SK-N-SH (cell line): ENCODE data around the gene CHAF1A. TPM values are rescaled to one million over a fixed set of nuclear protein-coding genes. Genes with fewer than 3 reads are reported as not detected.

Experiments
- CTCF ChIA-PET: fragments of 300-600, 350-600 bp; formaldehyde crosslinking; extraction: SDS; loops from one replicate; lab custom pipeline; 2021; lab: Yijun Ruan, JAX
- POLR2A ChIA-PET: fragments of 350-600 bp; sonication (Branson Sonifier 250); formaldehyde crosslinking; extraction: SDS; loops from one replicate; lab custom pipeline; 2020; ENCODE audit warnings: antibody characterized with exemption, inconsistent platforms; lab: Yijun Ruan, JAX
- DNase-seq: peaks from one replicate; pipeline ENCODE4 v3.0.0; 2012
- H2AFZ ChIP-seq: fragments of 200-600 bp; sonication (generic); 2 replicates; pipeline ENCODE4 v1.8.1; 2016; ENCODE audit warnings: antibody characterized with exemption, mild to moderate bottlenecking, low read depth
- H3F3A ChIP-seq: fragments of 200-600 bp; sonication (generic); replicated peaks from 2 replicates; pipeline ENCODE3; 2016; ENCODE audit warnings: antibody characterized with exemption, mild to moderate bottlenecking; ENCODE audit not compliant: insufficient read depth
- H3K27ac ChIP-seq, 2 experiments: fragments of 200-500 bp in 1 of 2; fragments of 200-600 bp in 1 of 2; sonication (Bioruptor generic) in 1 of 2; sonication (generic), shearing (Covaris generic) in 1 of 2; 2 replicates each; pipeline versions ENCODE4 v1.5.1 to v1.6.1; 2014 to 2016; ENCODE audit warnings: low read depth in 2 of 2, inconsistent platforms in 1 of 2, low read length in 1 of 2, mild to moderate bottlenecking in 1 of 2, mixed read lengths in 1 of 2
- H3K27me3 ChIP-seq: fragments of 200-600 bp; sonication (generic), shearing (Covaris generic); 2 replicates; pipeline ENCODE4 v1.6.1; 2016; ENCODE audit warnings: mixed run types; ENCODE audit not compliant: insufficient read depth
- H3K36me3 ChIP-seq, 2 experiments: fragments of 200-500 bp in 1 of 2; fragments of 200-600 bp in 1 of 2; sonication (Bioruptor generic) in 1 of 2; sonication (generic) in 1 of 2; replicated peaks in 1 of 2; 2 replicates each; pipeline versions ENCODE3 to v1.5.1; 2014 to 2016; ENCODE audit warnings: low read length in 1 of 2, mild to moderate bottlenecking in 1 of 2; ENCODE audit not compliant: insufficient read depth in 2 of 2, control insufficient read depth in 1 of 2
- H3K4me1 ChIP-seq, 2 experiments: fragments of 200-500 bp in 1 of 2; fragments of 200-600 bp in 1 of 2; sonication (Bioruptor generic) in 1 of 2; sonication (generic), shearing (Covaris generic) in 1 of 2; 2 replicates each; pipeline versions ENCODE4 v1.5.1 to v1.6.1; 2014 to 2016; ENCODE audit warnings: low read depth in 1 of 2, low read length in 1 of 2, mixed run types in 1 of 2; ENCODE audit not compliant: insufficient read depth in 2 of 2, control insufficient read depth in 1 of 2
- H3K4me2 ChIP-seq: fragments of 200-600 bp; sonication (generic), shearing (Covaris generic); 2 replicates; pipeline ENCODE4 v1.6.1; 2017; ENCODE audit warnings: mixed run types
- H3K4me3 ChIP-seq, 2 experiments: fragments of 200-500 bp in 1 of 2; fragments of 200-600 bp in 1 of 2; sonication (Bioruptor generic) in 1 of 2; sonication (generic), shearing (Covaris generic) in 1 of 2; 2 replicates each; pipeline versions ENCODE4 v1.5.1 to v1.8.1; 2014 to 2016; ENCODE audit warnings: low read depth in 2 of 2, inconsistent platforms in 1 of 2, low read length in 1 of 2, mild to moderate bottlenecking in 1 of 2, mixed read lengths in 1 of 2, moderate library complexity in 1 of 2
- H3K79me2 ChIP-seq: fragments of 200-600 bp; sonication (generic); 2 replicates; pipeline ENCODE4 v1.8.1; 2017; ENCODE audit warnings: mild to moderate bottlenecking; ENCODE audit not compliant: insufficient read depth
- H3K9ac ChIP-seq: fragments of 200-600 bp; sonication (generic); 2 replicates; pipeline ENCODE4 v1.6.1; 2017; ENCODE audit warnings: mixed run types
- H3K9me2 ChIP-seq: fragments of 200-600 bp; sonication (generic); 2 replicates; pipeline ENCODE4 v1.6.1; 2017; ENCODE audit warnings: mixed run types
- H3K9me3 ChIP-seq: fragments of 200-600 bp; sonication (generic); 2 replicates; pipeline ENCODE4 v1.6.1; 2017; ENCODE audit warnings: mixed run types, mild to moderate bottlenecking, moderate library complexity
- H4K20me1 ChIP-seq: fragments of 200-600 bp; sonication (generic); 2 replicates; pipeline ENCODE4 v1.6.1; 2017; ENCODE audit warnings: mild to moderate bottlenecking, mixed run types; ENCODE audit not compliant: insufficient read depth
- CHD2 ChIP-seq: fragments of 150-350 bp; IDR thresholded peaks from 2 replicates; pipeline ENCODE4 v1.6.1; 2018; ENCODE audit warnings: low read length; ENCODE audit not compliant: partially characterized antibody
- ELF1 ChIP-seq: IDR thresholded peaks from 2 replicates; pipeline ENCODE4 v1.4.0; 2012
- EZH2phosphoT487 ChIP-seq: fragments of 200-600 bp; sonication (generic); IDR thresholded peaks from 2 replicates; pipeline ENCODE4 v1.6.1; 2017; ENCODE audit warnings: low read depth, mixed run types, mild to moderate bottlenecking, antibody characterized with exemption, moderate library complexity, borderline replicate concordance
- FOXJ3 ChIP-seq: sonication (generic); formaldehyde crosslinking; IDR thresholded peaks from 2 replicates; pipeline ENCODE4 v1.5.1; 2020; ENCODE audit warnings: mild to moderate bottlenecking, missing genetic modification reagents
- FOXM1 ChIP-seq: IDR thresholded peaks from 2 replicates; pipeline ENCODE4 v1.4.0; 2012; ENCODE audit warnings: low read depth, mild to moderate bottlenecking
- GABPA ChIP-seq: IDR thresholded peaks from 2 replicates; pipeline ENCODE4 v1.4.0; 2012; ENCODE audit warnings: low read depth, mild to moderate bottlenecking
- GATA2 ChIP-seq: sonication (generic); formaldehyde crosslinking; IDR thresholded peaks from 2 replicates; pipeline ENCODE4 v1.5.0; 2020; ENCODE audit warnings: mild to moderate bottlenecking, missing genetic modification reagents
- JUND ChIP-seq: IDR thresholded peaks from 2 replicates; pipeline ENCODE4 v1.4.0; 2012
- MXI1 ChIP-seq: IDR thresholded peaks from 2 replicates; pipeline ENCODE4 v1.6.1; 2012; ENCODE audit warnings: mild to moderate bottlenecking, low read depth, low read length, improper control_type of control experiment
- NFIC ChIP-seq: IDR thresholded peaks from 2 replicates; pipeline ENCODE4 v1.4.0; 2012; ENCODE audit warnings: borderline replicate concordance
- POLR2AphosphoS5 ChIP-seq: IDR thresholded peaks from 2 replicates; pipeline ENCODE4 v1.6.1; 2012; ENCODE audit warnings: low read depth, low read length
- RAD21 ChIP-seq: IDR thresholded peaks from 2 replicates; pipeline ENCODE4 v1.6.1; 2012; ENCODE audit warnings: mild to moderate bottlenecking, low read length
- RCOR1 ChIP-seq: fragments of 150-350 bp; IDR thresholded peaks from 2 replicates; pipeline ENCODE4 v1.6.1; 2017; ENCODE audit warnings: antibody characterized with exemption, low read length
- REST ChIP-seq: IDR thresholded peaks from 2 replicates; pipeline ENCODE4 v1.6.1; 2012; ENCODE audit warnings: mild to moderate bottlenecking, low read depth, low read length, moderate library complexity
- RFX5 ChIP-seq: IDR thresholded peaks from 2 replicates; pipeline ENCODE4 v1.6.1; 2012; ENCODE audit warnings: mild to moderate bottlenecking, improper control_type of control experiment, low read length
- SIN3A ChIP-seq: IDR thresholded peaks from 2 replicates; pipeline ENCODE4 v1.6.1; 2012; ENCODE audit warnings: low read depth, mild to moderate bottlenecking, low read length, moderate library complexity, borderline replicate concordance
- SMC3 ChIP-seq: IDR thresholded peaks from 2 replicates; pipeline ENCODE4 v1.6.1; 2012; ENCODE audit warnings: low read depth, low read length, improper control_type of control experiment
- WGBS: methylation state at CpG from one replicate; pipeline ENCODE4 v1.1.6; 2017; ENCODE audit warnings: low lambda C conversion rate; 5-methylcytosine and 5-hydroxymethylcytosine counted together
- polyA plus RNA-seq, 3 experiments: library from polyadenylated mRNA; depleted of rRNA; stranded (reverse); fragments of >200 nt; gene quantifications; 2 replicates each; pipeline ENCODE4 v1.2.3, GENCODE V29; 2012
- TF ChIP-seq, protein P1 (sequence below): IDR thresholded peaks from 2 replicates; pipeline ENCODE4; 2012
- TF ChIP-seq, protein P2 (sequence below): IDR thresholded peaks from 2 replicates; pipeline ENCODE4 v1.4.0; 2012; ENCODE audit warnings: low read depth, borderline replicate concordance
- TF ChIP-seq, protein P3 (sequence below): IDR thresholded peaks from 2 replicates; pipeline ENCODE4 v1.4.0; 2012; ENCODE audit warnings: low read depth, borderline replicate concordance

CHAF1A gene
- polyA plus RNA-seq, 1 of the 3 experiments (the other 2 are of a cell fraction) = 18.0 TPM

- Histone ChIP-seq H3K9ac (no peak overlapping the region), H3K36me3 (no peaks in the 10 kb centered on the region), H3K27me3 (no peaks in the 10 kb centered on the region), H3K27ac (peak overlapping the region in 1 of 2 experiments; percentile 92; a peak in 1 of 4 replicates), H3K4me1 (peaks cover 32 to 67% of the 10 kb centered on the region in 2 experiments), H3K4me3 (no peak overlapping the region), H3K9me2 (no peaks in the 10 kb centered on the region), H2AFZ (no peak overlapping the region), H4K20me1 (peaks cover 14% of the 10 kb centered on the region; the same call in 1 of the 2 replicates), H3K9me3 (no peaks in the 10 kb centered on the region), H3F3A (peaks cover 6% of the 10 kb centered on the region), H3K4me2 (no peak overlapping the region), H3K79me2 (peaks cover 93% of the 10 kb centered on the region)
- no peak for DNase-seq
- ChIA-PET POLR2A (no interaction called here), CTCF (interaction anchor here (0.7 to 1.3 kb wide), 5 partner anchors 8 to 185 kb away, joined by 3 to 4 read pairs (median 3); partner anchors contain the start of genes MPND and SH3GL1)
- TF ChIP-seq, protein P1, sequence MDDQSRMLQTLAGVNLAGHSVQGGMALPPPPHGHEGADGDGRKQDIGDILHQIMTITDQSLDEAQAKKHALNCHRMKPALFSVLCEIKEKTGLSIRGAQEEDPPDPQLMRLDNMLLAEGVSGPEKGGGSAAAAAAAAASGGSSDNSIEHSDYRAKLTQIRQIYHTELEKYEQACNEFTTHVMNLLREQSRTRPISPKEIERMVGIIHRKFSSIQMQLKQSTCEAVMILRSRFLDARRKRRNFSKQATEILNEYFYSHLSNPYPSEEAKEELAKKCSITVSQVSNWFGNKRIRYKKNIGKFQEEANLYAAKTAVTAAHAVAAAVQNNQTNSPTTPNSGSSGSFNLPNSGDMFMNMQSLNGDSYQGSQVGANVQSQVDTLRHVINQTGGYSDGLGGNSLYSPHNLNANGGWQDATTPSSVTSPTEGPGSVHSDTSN = no peak
- TF ChIP-seq GATA2 (CRISPR knock-in tag) (no peak), RFX5 (no peak), ELF1 (no peak), SIN3A (no peak), MXI1 (no peak), GABPA (no peak), FOXM1 (no peak), SMC3 (no peak), JUND (no peak), RAD21 (no peak), CHD2 (no peak), EZH2phosphoT487 (no peak), POLR2AphosphoS5 (no peak), NFIC (no peak), RCOR1 (no peak), REST (no peak), FOXJ3 (no peak)
- TF ChIP-seq, protein P2, sequence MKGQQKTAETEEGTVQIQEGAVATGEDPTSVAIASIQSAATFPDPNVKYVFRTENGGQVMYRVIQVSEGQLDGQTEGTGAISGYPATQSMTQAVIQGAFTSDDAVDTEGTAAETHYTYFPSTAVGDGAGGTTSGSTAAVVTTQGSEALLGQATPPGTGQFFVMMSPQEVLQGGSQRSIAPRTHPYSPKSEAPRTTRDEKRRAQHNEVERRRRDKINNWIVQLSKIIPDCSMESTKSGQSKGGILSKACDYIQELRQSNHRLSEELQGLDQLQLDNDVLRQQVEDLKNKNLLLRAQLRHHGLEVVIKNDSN = no peak
- TF ChIP-seq, protein P3, sequence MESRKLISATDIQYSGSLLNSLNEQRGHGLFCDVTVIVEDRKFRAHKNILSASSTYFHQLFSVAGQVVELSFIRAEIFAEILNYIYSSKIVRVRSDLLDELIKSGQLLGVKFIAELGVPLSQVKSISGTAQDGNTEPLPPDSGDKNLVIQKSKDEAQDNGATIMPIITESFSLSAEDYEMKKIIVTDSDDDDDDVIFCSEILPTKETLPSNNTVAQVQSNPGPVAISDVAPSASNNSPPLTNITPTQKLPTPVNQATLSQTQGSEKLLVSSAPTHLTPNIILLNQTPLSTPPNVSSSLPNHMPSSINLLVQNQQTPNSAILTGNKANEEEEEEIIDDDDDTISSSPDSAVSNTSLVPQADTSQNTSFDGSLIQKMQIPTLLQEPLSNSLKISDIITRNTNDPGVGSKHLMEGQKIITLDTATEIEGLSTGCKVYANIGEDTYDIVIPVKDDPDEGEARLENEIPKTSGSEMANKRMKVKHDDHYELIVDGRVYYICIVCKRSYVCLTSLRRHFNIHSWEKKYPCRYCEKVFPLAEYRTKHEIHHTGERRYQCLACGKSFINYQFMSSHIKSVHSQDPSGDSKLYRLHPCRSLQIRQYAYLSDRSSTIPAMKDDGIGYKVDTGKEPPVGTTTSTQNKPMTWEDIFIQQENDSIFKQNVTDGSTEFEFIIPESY = no peak
- 95% methylated on average over 23 of the region's 31 CpGs for WGBS
These were observed 30.9 kb upstream of the CHAF1A start for GRCh38 chr19:4371247-4372164.
